CD4-positive, CD25-positive, alpha-beta regulatory T cell (primary cell): Measurements from ENCODE around the gene RNASE9. TPM values are rescaled to one million over a fixed set of nuclear protein-coding genes. Genes with fewer than 3 reads are reported as not detected.
A peak's percentile ranks its signal among the peaks of the same experiment; 100 is the strongest.

Experiments used
- ATAC-seq, 2 donors: fragments of 150-1000 bp; cut with Tn5 transposase; one replicate each; pipeline ENCODE4 v1.10.0; 2021; ENCODE audit warnings: low read depth in 2 of 2, moderate number of reproducible peaks in 2 of 2, moderate library complexity in 1 of 2
- DNase-seq, 3 donors: peaks; one replicate each; pipeline versions ENCODE4 v3.0.0 to v3.0.0-alpha.2; 2012 to 2022; ENCODE audit warnings: mixed read lengths in 1 of 3
- H3K27ac ChIP-seq: one replicate; pipeline ENCODE4 v1.7.0; 2013; ENCODE audit warnings: mild to moderate bottlenecking, low read length; ENCODE audit not compliant: insufficient read depth, poor library complexity, severe bottlenecking
- H3K27me3 ChIP-seq: one replicate; pipeline ENCODE4 v1.7.0; 2013; ENCODE audit warnings: low read length; ENCODE audit not compliant: control insufficient read depth, insufficient read depth
- H3K36me3 ChIP-seq: one replicate; pipeline ENCODE4 v1.7.0; 2013; ENCODE audit warnings: mild to moderate bottlenecking, low read length, moderate library complexity; ENCODE audit not compliant: control insufficient read depth, insufficient read depth
- H3K4me1 ChIP-seq: 2 replicates; pipeline ENCODE4 v1.7.0; 2013; ENCODE audit warnings: mild to moderate bottlenecking, low read length; ENCODE audit not compliant: insufficient read depth, control insufficient read depth, poor library complexity, severe bottlenecking
- H3K4me3 ChIP-seq: one replicate; pipeline ENCODE4 v1.7.0; 2013; ENCODE audit warnings: low read depth, mild to moderate bottlenecking, low read length, moderate library complexity
- H3K9me3 ChIP-seq, 2 experiments: 1 replicate in 1 of 2; 2 replicates in 1 of 2; pipeline ENCODE4 v1.7.0; 2013; ENCODE audit warnings: low read length in 2 of 2, mild to moderate bottlenecking in 1 of 2, moderate library complexity in 1 of 2; ENCODE audit not compliant: control insufficient read depth in 2 of 2
- H3K27ac Mint-ChIP-seq, 3 donors: one replicate each; pipeline ENCODE4 v1.8.0; 2020 to 2022; ENCODE audit warnings: mild to moderate bottlenecking in 3 of 3, mixed read lengths in 3 of 3, moderate library complexity in 2 of 3
- H3K27me3 Mint-ChIP-seq: one replicate; pipeline ENCODE4 v1.8.0; 2022; ENCODE audit warnings: mild to moderate bottlenecking, mixed read lengths
- H3K36me3 Mint-ChIP-seq: one replicate; pipeline ENCODE4 v1.8.0; 2020; ENCODE audit warnings: mixed read lengths
- H3K4me1 Mint-ChIP-seq, 4 donors: one replicate each; pipeline ENCODE4 v1.8.0; 2020 to 2022; ENCODE audit warnings: mixed read lengths in 4 of 4, mild to moderate bottlenecking in 1 of 4
- H3K4me3 Mint-ChIP-seq, 4 donors: one replicate each; pipeline ENCODE4 v1.8.0; 2020 to 2022; ENCODE audit warnings: mild to moderate bottlenecking in 4 of 4, mixed read lengths in 4 of 4, moderate library complexity in 3 of 4
- H3K9me3 Mint-ChIP-seq, 7 donors: one replicate each; pipeline ENCODE4 v1.8.0; 2020 to 2022; ENCODE audit warnings: mixed read lengths in 7 of 7, mild to moderate bottlenecking in 3 of 7, moderate library complexity in 2 of 7
- polyA plus RNA-seq, 4 donors: library from polyadenylated mRNA; unstranded; fragments of 300-500 nt; fragmentation: Illumina TruSeq; gene quantifications; one replicate each; pipeline ENCODE4 v1.2.3, GENCODE V29; 2021
- total RNA-seq: library from RNA; stranded (reverse); gene quantifications from one replicate; pipeline ENCODE4 v1.2.3, GENCODE V29; 2022

RNASE9 gene
- total and polyA plus RNA-seq, 5 donors from 2014 or later, result not detected

- Mint-ChIP-seq H3K27me3 (peaks cover 36% of the 10 kb centered on the region), H3K9me3 (no peaks in the 10 kb centered on the region), H3K36me3 (no peaks in the 10 kb centered on the region), H3K4me3 (no peak overlapping the region), H3K27ac (no peak overlapping the region), H3K4me1 (no peaks in the 10 kb centered on the region)
- no peak overlapping the region for H3K4me3 ChIP-seq
- H3K27me3 ChIP-seq, result peaks cover 7% of the 10 kb centered on the region
- ATAC-seq (no peak), DNase-seq (no peak)
- no peaks in the 10 kb centered on the region for H3K9me3 ChIP-seq
- H3K27ac ChIP-seq, result no peak overlapping the region
- H3K36me3 ChIP-seq, result no peaks in the 10 kb centered on the region
- no peaks in the 10 kb centered on the region for H3K4me1 ChIP-seq
These were observed 20.9 kb downstream of the RNASE9 start for GRCh38 chr14:20539906-20540305.

- ATAC-seq, result peak; percentile 70 to 77
- Mint-ChIP-seq H3K9me3 (peaks cover 0 to 3% (median 0%) of the 10 kb centered on the region in 7 donors), H3K27me3 (peaks cover 44% of the 10 kb centered on the region), H3K4me3 (peak overlapping the region in 1 of 4 donors; percentile 11), H3K4me1 (peaks cover 4 to 9% (median 6%) of the 10 kb centered on the region in 4 donors), H3K27ac (peak overlapping the region in 1 of 3 donors; percentile 0), H3K36me3 (no peaks in the 10 kb centered on the region)
- no peaks in the 10 kb centered on the region for H3K4me1 ChIP-seq
- no peaks in the 10 kb centered on the region for H3K9me3 ChIP-seq
- H3K4me3 ChIP-seq, result no peak overlapping the region
- peak; percentile 53 to 81 (median 60) for DNase-seq
- peaks cover 9% of the 10 kb centered on the region for H3K27me3 ChIP-seq
- H3K36me3 ChIP-seq, result no peaks in the 10 kb centered on the region
- H3K27ac ChIP-seq, result no peak overlapping the region
These were observed 29.9 kb downstream of the RNASE9 start for GRCh38 chr14:20530771-20531571.

GRCh38 chr14:20529806-20530205 is 31.0 kb downstream of the RNASE9 start:
- no peak for ATAC-seq
- Histone ChIP-seq H3K36me3 (no peaks in the 10 kb centered on the region), H3K27me3 (peaks cover 11% of the 10 kb centered on the region), H3K27ac (no peak overlapping the region), H3K9me3 (no peaks in the 10 kb centered on the region), H3K4me1 (no peaks in the 10 kb centered on the region), H3K4me3 (no peak overlapping the region)
- no peaks in the 10 kb centered on the region for H3K36me3 Mint-ChIP-seq
- H3K4me1 Mint-ChIP-seq, result peaks cover 4 to 9% (median 6%) of the 10 kb centered on the region in 4 donors
- H3K9me3 Mint-ChIP-seq, result peaks cover 0 to 3% (median 0%) of the 10 kb centered on the region in 7 donors
- no peak for DNase-seq
- peaks cover 44% of the 10 kb centered on the region for H3K27me3 Mint-ChIP-seq
- no peak overlapping the region for H3K4me3 Mint-ChIP-seq
- H3K27ac Mint-ChIP-seq, result peak overlapping the region in 1 of 3 donors; percentile 33

GRCh38 chr14:20524027-20524426 is 36.8 kb downstream of the RNASE9 start:
- H3K36me3 Mint-ChIP-seq, result no peaks in the 10 kb centered on the region
- ATAC-seq, result no peak
- H3K27ac Mint-ChIP-seq, result no peak overlapping the region
- no peak overlapping the region for H3K4me3 Mint-ChIP-seq
- Histone ChIP-seq H3K4me1 (no peaks in the 10 kb centered on the region), H3K27me3 (peaks cover 8% of the 10 kb centered on the region), H3K4me3 (no peak overlapping the region), H3K9me3 (no peaks in the 10 kb centered on the region), H3K27ac (no peak overlapping the region), H3K36me3 (no peaks in the 10 kb centered on the region)
- no peak for DNase-seq
- H3K9me3 Mint-ChIP-seq, result peaks cover 0 to 3% (median 0%) of the 10 kb centered on the region in 7 donors
- peaks cover 22% of the 10 kb centered on the region for H3K27me3 Mint-ChIP-seq
- H3K4me1 Mint-ChIP-seq, result no peaks in the 10 kb centered on the region

GRCh38 chr14:20522332-20522731 is 38.5 kb downstream of the RNASE9 start:
- peaks cover 21% of the 10 kb centered on the region for H3K27me3 Mint-ChIP-seq
- Histone ChIP-seq H3K4me1 (no peaks in the 10 kb centered on the region), H3K36me3 (no peaks in the 10 kb centered on the region), H3K27ac (no peak overlapping the region), H3K4me3 (no peak overlapping the region), H3K9me3 (no peaks in the 10 kb centered on the region), H3K27me3 (peaks cover 2% of the 10 kb centered on the region)
- H3K27ac Mint-ChIP-seq, result peak overlapping the region in 1 of 3 donors; percentile 42
- H3K9me3 Mint-ChIP-seq, result peaks cover 0 to 2% (median 0%) of the 10 kb centered on the region in 7 donors
- ATAC-seq, result no peak
- no peaks in the 10 kb centered on the region for H3K4me1 Mint-ChIP-seq
- DNase-seq, result no peak
- no peaks in the 10 kb centered on the region for H3K36me3 Mint-ChIP-seq
- H3K4me3 Mint-ChIP-seq, result no peak overlapping the region

GRCh38 chr14:20516921-20517320 is 43.9 kb downstream of the RNASE9 start:
- no peaks in the 10 kb centered on the region for H3K4me1 Mint-ChIP-seq

GRCh38 chr14:20515846-20516245 is 45.0 kb downstream of the RNASE9 start:
- no peaks in the 10 kb centered on the region for H3K4me1 Mint-ChIP-seq
- no peak overlapping the region for H3K27ac Mint-ChIP-seq
- DNase-seq, result no peak
- Histone ChIP-seq H3K4me1 (no peaks in the 10 kb centered on the region), H3K27me3 (peaks cover 2% of the 10 kb centered on the region), H3K9me3 (no peaks in the 10 kb centered on the region), H3K27ac (no peak overlapping the region), H3K4me3 (no peak overlapping the region), H3K36me3 (no peaks in the 10 kb centered on the region)
- H3K4me3 Mint-ChIP-seq, result no peak overlapping the region
- no peaks in the 10 kb centered on the region for H3K36me3 Mint-ChIP-seq
- H3K27me3 Mint-ChIP-seq, result peaks cover 28% of the 10 kb centered on the region
- no peaks in the 10 kb centered on the region for H3K9me3 Mint-ChIP-seq
- no peak for ATAC-seq

More at GRCh38 chr14:20516921-20517320, 43.9 kb downstream of the RNASE9 start:
- H3K4me3 Mint-ChIP-seq, result no peak overlapping the region
- Histone ChIP-seq H3K9me3 (no peaks in the 10 kb centered on the region), H3K4me3 (no peak overlapping the region), H3K4me1 (no peaks in the 10 kb centered on the region), H3K27ac (no peak overlapping the region), H3K27me3 (no peaks in the 10 kb centered on the region), H3K36me3 (no peaks in the 10 kb centered on the region)
- no peaks in the 10 kb centered on the region for H3K36me3 Mint-ChIP-seq
- H3K9me3 Mint-ChIP-seq, result no peaks in the 10 kb centered on the region
- H3K27ac Mint-ChIP-seq, result no peak overlapping the region
- peaks cover 28% of the 10 kb centered on the region for H3K27me3 Mint-ChIP-seq
- DNase-seq (no peak), ATAC-seq (no peak)
